Stimulated activated naive B cell treated with anti-CD40 and anti-IgM and Interleukin-4, amounts not matched to agents 10 μg/mL and 1 μg/mL and 100 μg/mL, for 72 hours (primary cell): ENCODE results near the gene JPH3.
A peak's percentile ranks its signal among the peaks of the same experiment; 100 is the strongest.

Source experiments
- ATAC-seq, 2 donors: fragments of 150-1000 bp; cut with Tn5 transposase; replicated peaks; 2 replicates each; pipeline ENCODE4 v1.10.0; 2021; ENCODE audit warnings: moderate library complexity in 1 of 2
- DNase-seq: peaks from one replicate; pipeline ENCODE4 v3.0.0; 2021
- H3K27ac Mint-ChIP-seq: one replicate; pipeline ENCODE4 v1.8.0; 2022; ENCODE audit warnings: mild to moderate bottlenecking, mixed read lengths
- H3K27me3 Mint-ChIP-seq, 2 donors: one replicate each; pipeline ENCODE4 v1.8.0; 2022; ENCODE audit warnings: mixed read lengths in 2 of 2
- H3K36me3 Mint-ChIP-seq, 2 donors: one replicate each; pipeline ENCODE4 v1.8.0; 2022; ENCODE audit warnings: mixed read lengths in 2 of 2, mild to moderate bottlenecking in 1 of 2
- H3K4me1 Mint-ChIP-seq, 2 donors: one replicate each; pipeline ENCODE4 v1.8.0; 2022; ENCODE audit warnings: mixed read lengths in 2 of 2, mild to moderate bottlenecking in 1 of 2
- H3K4me3 Mint-ChIP-seq, 2 donors: one replicate each; pipeline ENCODE4 v1.8.0; 2022; ENCODE audit warnings: mild to moderate bottlenecking in 2 of 2, mixed read lengths in 2 of 2, moderate library complexity in 1 of 2
- H3K9me3 Mint-ChIP-seq, 2 donors: one replicate each; pipeline ENCODE4 v1.8.0; 2022; ENCODE audit warnings: mixed read lengths in 2 of 2, mild to moderate bottlenecking in 1 of 2

The JPH3 gene

GRCh38 chr16:87619360-87620200 lies 17.3 kb downstream of the JPH3 start:
- Mint-ChIP-seq H3K36me3 (no peaks in the 10 kb centered on the region), H3K9me3 (no peaks in the 10 kb centered on the region), H3K27ac (no peak overlapping the region), H3K27me3 (peaks cover 46 to 71% of the 10 kb centered on the region in 2 donors), H3K4me1 (no peaks in the 10 kb centered on the region), H3K4me3 (no peak overlapping the region)
- DNase-seq (no peak), ATAC-seq (no peak)

GRCh38 chr16:87620201-87620495 lies 17.8 kb downstream of the JPH3 start:
- Mint-ChIP-seq H3K4me1 (no peaks in the 10 kb centered on the region), H3K27ac (no peak overlapping the region), H3K27me3 (peaks cover 46 to 73% of the 10 kb centered on the region in 2 donors), H3K36me3 (no peaks in the 10 kb centered on the region), H3K9me3 (no peaks in the 10 kb centered on the region), H3K4me3 (no peak overlapping the region)
- DNase-seq (no peak), ATAC-seq (no peak)

- Mint-ChIP-seq H3K4me1 (no peaks in the 10 kb centered on the region), H3K27ac (no peak overlapping the region), H3K36me3 (no peaks in the 10 kb centered on the region), H3K4me3 (no peak overlapping the region), H3K9me3 (no peaks in the 10 kb centered on the region), H3K27me3 (peaks cover 40 to 69% of the 10 kb centered on the region in 2 donors)
- no peak for ATAC-seq
- DNase-seq, result no peak
Observed at GRCh38 chr16:87621550-87621829, 19.2 kb downstream of the JPH3 start.

GRCh38 chr16:87621976-87622713 lies 19.8 kb downstream of the JPH3 start:
- DNase-seq (no peak), ATAC-seq (no peak)
- Mint-ChIP-seq H3K36me3 (no peaks in the 10 kb centered on the region), H3K4me3 (no peak overlapping the region), H3K27ac (no peak overlapping the region), H3K27me3 (peaks cover 39 to 62% of the 10 kb centered on the region in 2 donors), H3K9me3 (no peaks in the 10 kb centered on the region), H3K4me1 (no peaks in the 10 kb centered on the region)

- no peak for DNase-seq
- no peak overlapping the region for H3K27ac Mint-ChIP-seq
Observed at GRCh38 chr16:87622756-87623319, 20.5 kb downstream of the JPH3 start.

GRCh38 chr16:87625241-87625797 lies 23.0 kb downstream of the JPH3 start:
- no peaks in the 10 kb centered on the region for H3K9me3 Mint-ChIP-seq
- H3K27ac Mint-ChIP-seq, result no peak overlapping the region
- no peaks in the 10 kb centered on the region for H3K36me3 Mint-ChIP-seq
- peaks cover 0 to 7% of the 10 kb centered on the region in 2 donors for H3K4me1 Mint-ChIP-seq
- ATAC-seq, result no peak
- DNase-seq, result no peak
- H3K4me3 Mint-ChIP-seq, result no peak overlapping the region
- H3K27me3 Mint-ChIP-seq, result peaks cover 23 to 44% of the 10 kb centered on the region in 2 donors

More at GRCh38 chr16:87622756-87623319, 20.5 kb downstream of the JPH3 start:
- Mint-ChIP-seq H3K4me3 (no peak overlapping the region), H3K27me3 (peaks cover 37 to 56% of the 10 kb centered on the region in 2 donors), H3K9me3 (no peaks in the 10 kb centered on the region), H3K4me1 (no peaks in the 10 kb centered on the region), H3K36me3 (no peaks in the 10 kb centered on the region)
- no peak for ATAC-seq

- Mint-ChIP-seq H3K4me3 (no peak overlapping the region), H3K4me1 (peaks cover 0 to 7% of the 10 kb centered on the region in 2 donors), H3K36me3 (no peaks in the 10 kb centered on the region), H3K27me3 (peaks cover 30 to 46% of the 10 kb centered on the region in 2 donors), H3K9me3 (peaks cover 0 to 5% of the 10 kb centered on the region in 2 donors), H3K27ac (no peak overlapping the region)
- no peak for ATAC-seq
- DNase-seq, result no peak
Observed at GRCh38 chr16:87626401-87626800, 24.1 kb downstream of the JPH3 start.

GRCh38 chr16:87626905-87627304 lies 24.6 kb downstream of the JPH3 start:
- Mint-ChIP-seq H3K36me3 (no peaks in the 10 kb centered on the region), H3K27me3 (peaks cover 33 to 47% of the 10 kb centered on the region in 2 donors), H3K4me1 (peaks cover 0 to 7% of the 10 kb centered on the region in 2 donors), H3K9me3 (peaks cover 0 to 6% of the 10 kb centered on the region in 2 donors), H3K4me3 (no peak overlapping the region), H3K27ac (no peak overlapping the region)
- DNase-seq (no peak), ATAC-seq (no peak)

GRCh38 chr16:87627542-87628245 lies 25.4 kb downstream of the JPH3 start:
- H3K4me1 Mint-ChIP-seq, result peaks cover 0 to 7% of the 10 kb centered on the region in 2 donors
- H3K36me3 Mint-ChIP-seq, result no peaks in the 10 kb centered on the region
- ATAC-seq, result no peak
- no peak overlapping the region for H3K4me3 Mint-ChIP-seq
- H3K27me3 Mint-ChIP-seq, result peaks cover 33 to 46% of the 10 kb centered on the region in 2 donors
- no peak for DNase-seq
- no peak overlapping the region for H3K27ac Mint-ChIP-seq
- peaks cover 0 to 6% of the 10 kb centered on the region in 2 donors for H3K9me3 Mint-ChIP-seq

- H3K27ac Mint-ChIP-seq, result no peak overlapping the region
- DNase-seq, result no peak
- H3K9me3 Mint-ChIP-seq, result peaks cover 0 to 6% of the 10 kb centered on the region in 2 donors
- peaks cover 33 to 43% of the 10 kb centered on the region in 2 donors for H3K27me3 Mint-ChIP-seq
- peaks cover 0 to 7% of the 10 kb centered on the region in 2 donors for H3K4me1 Mint-ChIP-seq
- H3K4me3 Mint-ChIP-seq, result no peak overlapping the region
- no peak for ATAC-seq
- no peaks in the 10 kb centered on the region for H3K36me3 Mint-ChIP-seq
Observed at GRCh38 chr16:87628246-87628923, 26.1 kb downstream of the JPH3 start.

GRCh38 chr16:87628940-87629339 lies 26.6 kb downstream of the JPH3 start:
- peaks cover 33 to 40% of the 10 kb centered on the region in 2 donors for H3K27me3 Mint-ChIP-seq
- H3K4me1 Mint-ChIP-seq, result peaks cover 0 to 7% of the 10 kb centered on the region in 2 donors
- H3K27ac Mint-ChIP-seq, result no peak overlapping the region
- peak; percentile 94 for ATAC-seq
- H3K4me3 Mint-ChIP-seq, result no peak overlapping the region
- H3K36me3 Mint-ChIP-seq, result no peaks in the 10 kb centered on the region
- peaks cover 0 to 6% of the 10 kb centered on the region in 2 donors for H3K9me3 Mint-ChIP-seq
- DNase-seq, result peak; percentile 26

GRCh38 chr16:87631067-87631466 lies 28.8 kb downstream of the JPH3 start:
- ATAC-seq, result no peak
- Mint-ChIP-seq H3K36me3 (no peaks in the 10 kb centered on the region), H3K4me1 (peaks cover 14 to 16% of the 10 kb centered on the region in 2 donors), H3K27ac (no peak overlapping the region), H3K27me3 (peaks cover 33 to 34% of the 10 kb centered on the region in 2 donors), H3K9me3 (peaks cover 0 to 6% of the 10 kb centered on the region in 2 donors), H3K4me3 (no peak overlapping the region)
- DNase-seq, result no peak

GRCh38 chr16:87634411-87634810 lies 32.1 kb downstream of the JPH3 start:
- ATAC-seq (no peak), DNase-seq (no peak)
- Mint-ChIP-seq H3K4me1 (peaks cover 12 to 21% of the 10 kb centered on the region in 2 donors), H3K9me3 (peaks cover 0 to 6% of the 10 kb centered on the region in 2 donors), H3K27ac (no peak overlapping the region), H3K4me3 (no peak overlapping the region), H3K27me3 (peaks cover 27 to 34% of the 10 kb centered on the region in 2 donors), H3K36me3 (no peaks in the 10 kb centered on the region)
